WTC11 (cell line): Measurements from ENCODE around the gene CCDC158. TPM values are rescaled to one million over a fixed set of nuclear protein-coding genes. Genes with fewer than 3 reads are reported as not detected.

Source experiments
- ATAC-seq: fragments of 200-7000 bp; cut with Tn5 transposase; 2 replicates; pipeline ENCODE4 v1.10.0; 2021; ENCODE audit warnings: mild to moderate bottlenecking, moderate library complexity
- CTCF ChIA-PET: fragments of 300-600 bp; sonication (Branson Sonifier 250); formaldehyde crosslinking; loops from one replicate; lab custom pipeline; 2021; ENCODE audit warnings: antibody characterized with exemption; lab: Charles Lee
- POLR2A ChIA-PET: fragments of 350-600 bp; sonication (Branson Sonifier 250); formaldehyde crosslinking; loops from one replicate; lab custom pipeline; 2021; ENCODE audit warnings: antibody characterized with exemption; lab: Charles Lee
- DNase-seq: peaks from one replicate; pipeline ENCODE4 v3.0.0; 2021; ENCODE audit warnings: low spot score
- H3K27ac Mint-ChIP-seq: 2 replicates; pipeline ENCODE4 v1.8.0; 2021; ENCODE audit warnings: mixed read lengths
- H3K27me3 Mint-ChIP-seq: 2 replicates; pipeline ENCODE4 v1.8.0; 2021; ENCODE audit warnings: low read depth, mild to moderate bottlenecking, moderate library complexity, mixed read lengths
- H3K36me3 Mint-ChIP-seq: 2 replicates; pipeline ENCODE4 v1.8.0; 2021; ENCODE audit warnings: mixed read lengths
- H3K4me1 Mint-ChIP-seq: 2 replicates; pipeline ENCODE4 v1.8.0; 2022; ENCODE audit warnings: mixed read lengths
- H3K4me3 Mint-ChIP-seq: 2 replicates; pipeline ENCODE4 v1.8.0; 2021; ENCODE audit warnings: mild to moderate bottlenecking, moderate library complexity, mixed read lengths
- H3K9me3 Mint-ChIP-seq: 2 replicates; pipeline ENCODE4 v1.8.0; 2021; ENCODE audit warnings: mixed read lengths
- AR ChIP-seq: fragments of 250-450 bp; sonication (Bioruptor Pico); IDR thresholded peaks from 2 replicates; pipeline ENCODE4 v1.9.0; 2021; ENCODE audit warnings: mild to moderate bottlenecking
- CBFB ChIP-seq: sonication (generic); formaldehyde crosslinking; IDR thresholded peaks from 2 replicates; pipeline ENCODE4 v1.8.1; 2022; ENCODE audit warnings: mild to moderate bottlenecking, low read depth, missing genetic modification reagents
- ELF4 ChIP-seq: sonication (generic); formaldehyde crosslinking; IDR thresholded peaks from 2 replicates; pipeline ENCODE4 v1.8.1; 2022; ENCODE audit warnings: low read depth, mild to moderate bottlenecking, moderate library complexity, missing genetic modification reagents
- FOXP1 ChIP-seq: sonication (generic); formaldehyde crosslinking; IDR thresholded peaks from 2 replicates; pipeline ENCODE4 v1.8.0; 2022; ENCODE audit warnings: missing genetic modification reagents, mild to moderate bottlenecking, moderate library complexity, borderline replicate concordance
- GTF2I ChIP-seq: fragments of 250-450 bp; sonication (Bioruptor Pico); conservative IDR thresholded peaks from 2 replicates; pipeline ENCODE4 v1.4.0; 2021; ENCODE audit warnings: mild to moderate bottlenecking
- JUN ChIP-seq: sonication (generic); formaldehyde crosslinking; IDR thresholded peaks from 2 replicates; pipeline ENCODE4 v1.8.0; 2023; ENCODE audit warnings: mild to moderate bottlenecking, missing genetic modification reagents
- NFE2L1 ChIP-seq: sonication (generic); formaldehyde crosslinking; IDR thresholded peaks from 2 replicates; pipeline ENCODE4 v1.8.1; 2023; ENCODE audit warnings: missing genetic modification reagents
- NR2C2 ChIP-seq: sonication (generic); formaldehyde crosslinking; IDR thresholded peaks from 2 replicates; pipeline ENCODE4 v1.8.0; 2022; ENCODE audit warnings: mild to moderate bottlenecking, missing genetic modification reagents
- NR3C1 ChIP-seq: sonication (generic); formaldehyde crosslinking; conservative IDR thresholded peaks from 2 replicates; pipeline ENCODE4 v1.8.1; 2023; ENCODE audit warnings: low read depth, mild to moderate bottlenecking, missing genetic modification reagents
- OVOL2 ChIP-seq: fragments of 250-450 bp; sonication (Bioruptor Pico); IDR thresholded peaks from 2 replicates; pipeline ENCODE4 v1.9.0; 2021; ENCODE audit warnings: mild to moderate bottlenecking, borderline replicate concordance
- ZBTB21 ChIP-seq: sonication (generic); formaldehyde crosslinking; IDR thresholded peaks from 2 replicates; pipeline ENCODE4 v1.8.1; 2023; ENCODE audit warnings: mild to moderate bottlenecking, missing genetic modification reagents, borderline replicate concordance
- ZBTB43 ChIP-seq: sonication (generic); formaldehyde crosslinking; IDR thresholded peaks from 2 replicates; pipeline ENCODE4 v1.8.1; 2023; ENCODE audit warnings: mild to moderate bottlenecking, missing genetic modification reagents
- ZNF121 ChIP-seq: sonication (generic); formaldehyde crosslinking; IDR thresholded peaks from 2 replicates; pipeline ENCODE4 v1.8.0; 2023; ENCODE audit warnings: missing genetic modification reagents
- ZNF138 ChIP-seq: sonication (generic); formaldehyde crosslinking; conservative IDR thresholded peaks from 2 replicates; pipeline ENCODE4 v1.8.1; 2022; ENCODE audit warnings: mild to moderate bottlenecking, moderate library complexity, missing genetic modification reagents
- ZNF232 ChIP-seq: sonication (generic); formaldehyde crosslinking; IDR thresholded peaks from 2 replicates; pipeline ENCODE4 v1.8.0; 2022; ENCODE audit warnings: mild to moderate bottlenecking, missing genetic modification reagents
- ZNF317 ChIP-seq: sonication (generic); formaldehyde crosslinking; IDR thresholded peaks from 2 replicates; pipeline ENCODE4 v1.8.1; 2023; ENCODE audit warnings: low read depth, mild to moderate bottlenecking, moderate library complexity, missing genetic modification reagents, borderline replicate concordance
- ZNF512 ChIP-seq: sonication (generic); formaldehyde crosslinking; IDR thresholded peaks from 2 replicates; pipeline ENCODE4 v1.8.1; 2022; ENCODE audit warnings: missing genetic modification reagents, borderline replicate concordance
- ZSCAN18 ChIP-seq: fragments of 250-450 bp; sonication (Bioruptor Pico); IDR thresholded peaks from 2 replicates; pipeline ENCODE4 v2.1.2; 2022; ENCODE audit warnings: mild to moderate bottlenecking, moderate library complexity
- total RNA-seq: library from RNA; stranded (reverse); gene quantifications from 3 replicates; pipeline ENCODE4 v1.2.3, GENCODE V29; 2021
- TF ChIP-seq, protein P1 (sequence below): fragments of 250-450 bp; sonication (Bioruptor Pico); IDR thresholded peaks from 2 replicates; pipeline ENCODE4 v1.8.0; 2021; ENCODE audit warnings: mild to moderate bottlenecking
- TF ChIP-seq, protein P2 (sequence below): sonication (generic); formaldehyde crosslinking; IDR thresholded peaks from 2 replicates; pipeline ENCODE4 v1.8.0; 2022; ENCODE audit warnings: mild to moderate bottlenecking, missing genetic modification reagents

CCDC158 gene
- total RNA-seq, 1 experiment from 2014 or later = 0.15 TPM

- H3K9me3 Mint-ChIP-seq = no peaks in the 10 kb centered on the region
- ChIA-PET POLR2A (no interaction called here), CTCF (no interaction called here)
- H3K4me1 Mint-ChIP-seq = no peaks in the 10 kb centered on the region
- H3K27ac Mint-ChIP-seq = no peak overlapping the region
- H3K36me3 Mint-ChIP-seq = no peaks in the 10 kb centered on the region
- TF ChIP-seq OVOL2 (CRISPR knock-in tag) (no peak), ZNF121 (CRISPR knock-in tag) (no peak), ZNF138 (no peak), ZBTB43 (CRISPR knock-in tag) (no peak), AR (CRISPR knock-in tag) (no peak), JUN (CRISPR knock-in tag) (no peak), ZSCAN18 (CRISPR knock-in tag) (no peak)
- TF ChIP-seq, protein P1, sequence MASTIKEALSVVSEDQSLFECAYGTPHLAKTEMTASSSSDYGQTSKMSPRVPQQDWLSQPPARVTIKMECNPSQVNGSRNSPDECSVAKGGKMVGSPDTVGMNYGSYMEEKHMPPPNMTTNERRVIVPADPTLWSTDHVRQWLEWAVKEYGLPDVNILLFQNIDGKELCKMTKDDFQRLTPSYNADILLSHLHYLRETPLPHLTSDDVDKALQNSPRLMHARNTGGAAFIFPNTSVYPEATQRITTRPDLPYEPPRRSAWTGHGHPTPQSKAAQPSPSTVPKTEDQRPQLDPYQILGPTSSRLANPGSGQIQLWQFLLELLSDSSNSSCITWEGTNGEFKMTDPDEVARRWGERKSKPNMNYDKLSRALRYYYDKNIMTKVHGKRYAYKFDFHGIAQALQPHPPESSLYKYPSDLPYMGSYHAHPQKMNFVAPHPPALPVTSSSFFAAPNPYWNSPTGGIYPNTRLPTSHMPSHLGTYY (CRISPR knock-in tag) = no peak
- H3K4me3 Mint-ChIP-seq = no peak overlapping the region
- ATAC-seq (no peak), DNase-seq (no peak)
- H3K27me3 Mint-ChIP-seq = no peaks in the 10 kb centered on the region; the same call in none of the 2 replicates
Observed at GRCh38 chr4:76334885-76335284, 86.1 kb downstream of the CCDC158 start.

- Mint-ChIP-seq H3K9me3 (peaks cover 30% of the 10 kb centered on the region), H3K4me3 (no peak overlapping the region), H3K27me3 (no peaks in the 10 kb centered on the region; the same call in 1 of the 2 replicates), H3K27ac (no peak overlapping the region), H3K4me1 (no peaks in the 10 kb centered on the region), H3K36me3 (peaks cover 18% of the 10 kb centered on the region)
- TF ChIP-seq ZNF232 (CRISPR knock-in tag) (no peak), ZNF317 (CRISPR knock-in tag) (peak; percentile 90), NFE2L1 (CRISPR knock-in tag) (no peak)
- POLR2A ChIA-PET = no interaction called here
- no peak for DNase-seq
- ATAC-seq = no peak
- CTCF ChIA-PET = no interaction called here
Observed at GRCh38 chr4:76326515-76326914, 94.4 kb downstream of the CCDC158 start.

- no peak for ATAC-seq
- ChIA-PET CTCF (no interaction called here), POLR2A (no interaction called here)
- H3K27me3 Mint-ChIP-seq = peaks cover 2% of the 10 kb centered on the region; the same call in 1 of the 2 replicates
- no peaks in the 10 kb centered on the region for H3K4me1 Mint-ChIP-seq
- no peak overlapping the region for H3K4me3 Mint-ChIP-seq
- peaks cover 42% of the 10 kb centered on the region for H3K9me3 Mint-ChIP-seq
- DNase-seq = no peak
- H3K27ac Mint-ChIP-seq = no peak overlapping the region
- peaks cover 18% of the 10 kb centered on the region for H3K36me3 Mint-ChIP-seq
- TF ChIP-seq ZNF512 (CRISPR knock-in tag) = no peak
- TF ChIP-seq GTF2I (CRISPR knock-in tag) = no peak
- no peak for TF ChIP-seq ELF4 (CRISPR knock-in tag)
- no peak for TF ChIP-seq OVOL2 (CRISPR knock-in tag)
- TF ChIP-seq ZBTB21 (CRISPR knock-in tag) = no peak
- no peak for TF ChIP-seq NR3C1
- no peak for TF ChIP-seq FOXP1 (CRISPR knock-in tag)
- no peak for TF ChIP-seq NR2C2 (CRISPR knock-in tag)
- TF ChIP-seq CBFB (CRISPR knock-in tag) = no peak
- no peak for TF ChIP-seq NFE2L1 (CRISPR knock-in tag)
- TF ChIP-seq, protein P2, sequence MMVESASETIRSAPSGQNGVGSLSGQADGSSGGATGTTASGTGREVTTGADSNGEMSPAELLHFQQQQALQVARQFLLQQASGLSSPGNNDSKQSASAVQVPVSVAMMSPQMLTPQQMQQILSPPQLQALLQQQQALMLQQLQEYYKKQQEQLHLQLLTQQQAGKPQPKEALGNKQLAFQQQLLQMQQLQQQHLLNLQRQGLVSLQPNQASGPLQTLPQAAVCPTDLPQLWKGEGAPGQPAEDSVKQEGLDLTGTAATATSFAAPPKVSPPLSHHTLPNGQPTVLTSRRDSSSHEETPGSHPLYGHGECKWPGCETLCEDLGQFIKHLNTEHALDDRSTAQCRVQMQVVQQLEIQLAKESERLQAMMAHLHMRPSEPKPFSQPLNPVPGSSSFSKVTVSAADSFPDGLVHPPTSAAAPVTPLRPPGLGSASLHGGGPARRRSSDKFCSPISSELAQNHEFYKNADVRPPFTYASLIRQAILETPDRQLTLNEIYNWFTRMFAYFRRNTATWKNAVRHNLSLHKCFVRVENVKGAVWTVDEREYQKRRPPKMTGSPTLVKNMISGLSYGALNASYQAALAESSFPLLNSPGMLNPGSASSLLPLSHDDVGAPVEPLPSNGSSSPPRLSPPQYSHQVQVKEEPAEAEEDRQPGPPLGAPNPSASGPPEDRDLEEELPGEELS (CRISPR knock-in tag) = no peak
- no peak for TF ChIP-seq ZNF232 (CRISPR knock-in tag)
Observed at GRCh38 chr4:76325072-76325471, 95.9 kb downstream of the CCDC158 start.
